Spleen (tissue), 11 donors: Measurements from ENCODE around the gene CD55. TPM values are rescaled to one million over a fixed set of nuclear protein-coding genes. Genes with fewer than 3 reads are reported as not detected.

Source experiments
- DNase-seq: peaks from one replicate; pipeline ENCODE4 v3.0.0-alpha.2; 2020
- H3K27ac ChIP-seq, 8 donors: fragments of 200-600 bp; sonication (generic) in 7 of 8; 1 replicate in 4 of 8; 2 replicates in 4 of 8; pipeline versions ENCODE4 v1.5.0 to v1.8.0; 2016 to 2021; ENCODE audit warnings: inconsistent platforms in 4 of 8, mild to moderate bottlenecking in 4 of 8, moderate library complexity in 1 of 8
- H3K27me3 ChIP-seq, 7 donors: fragments of 200-600 bp; sonication (generic) in 6 of 7; replicated peaks in 1 of 7; 1 replicate in 4 of 7; 2 replicates in 3 of 7; pipeline versions ENCODE4 v1.5.0 to v1.8.0; 2016 to 2021; ENCODE audit warnings: inconsistent platforms in 3 of 7, mild to moderate bottlenecking in 1 of 7
- H3K36me3 ChIP-seq, 6 donors: fragments of 200-600 bp; sonication (generic) in 5 of 6; 1 replicate in 4 of 6; 2 replicates in 2 of 6; pipeline versions ENCODE4 v1.5.0 to v1.8.0; 2016 to 2021; ENCODE audit warnings: inconsistent platforms in 2 of 6
- H3K4me1 ChIP-seq, 6 donors: fragments of 200-600 bp; sonication (generic) in 5 of 6; 1 replicate in 3 of 6; 2 replicates in 3 of 6; pipeline versions ENCODE4 v1.5.0 to v1.8.0; 2016 to 2021; ENCODE audit warnings: inconsistent platforms in 3 of 6
- H3K4me3 ChIP-seq, 8 donors: fragments of 200-600 bp; sonication (generic) in 7 of 8; 1 replicate in 4 of 8; 2 replicates in 4 of 8; pipeline versions ENCODE4 v1.5.0 to v1.8.0; 2016 to 2021; ENCODE audit warnings: inconsistent platforms in 4 of 8, mild to moderate bottlenecking in 4 of 8, moderate library complexity in 2 of 8
- H3K9me3 ChIP-seq, 8 donors: fragments of 200-600 bp; sonication (generic) in 7 of 8; 1 replicate in 4 of 8; 2 replicates in 4 of 8; pipeline versions ENCODE4 v1.5.0 to v1.8.0; 2016 to 2021; ENCODE audit warnings: inconsistent platforms in 4 of 8
- CTCF ChIP-seq, 11 experiments: fragments of 200-600 bp in 7 of 11; fragments of 450-650 bp in 4 of 11; sonication (generic) in 4 of 11; IDR thresholded peaks in 8 of 11; conservative IDR thresholded peaks in 3 of 11; 1 replicate in 7 of 11; 2 replicates in 4 of 11; pipeline versions ENCODE4 v1.4.0 to v1.8.0; 2016 to 2021; ENCODE audit warnings: antibody characterized with exemption in 11 of 11, inconsistent platforms in 4 of 11, mild to moderate bottlenecking in 1 of 11
- POLR2A ChIP-seq, 3 donors: fragments of 450-650 bp; IDR thresholded peaks; one replicate each; pipeline ENCODE4 v1.5.1; 2017; ENCODE audit warnings: antibody characterized with exemption in 3 of 3, mild to moderate bottlenecking in 1 of 3
- POLR2AphosphoS5 ChIP-seq, 3 donors: sonication (generic); formaldehyde crosslinking; IDR thresholded peaks; one replicate each; pipeline ENCODE4 v1.5.1; 2017; ENCODE audit warnings: antibody characterized with exemption in 3 of 3
- WGBS, 5 donors: extraction: QIAGEN DNeasy Blood & Tissue Kit in 3 of 5; methylation state at CpG; one replicate each; pipeline versions ENCODE4 v1.1.5 to v1.1.7; 2013 to 2018; 5-methylcytosine and 5-hydroxymethylcytosine counted together
- intact Hi-C: fragments of 100-400 bp; cut with DNase I; formaldehyde crosslinking; loops from one replicate; pipeline ENCODE4 v1.15.0; 2023; ENCODE audit warnings: low total_unique reads
- polyA plus RNA-seq, 3 donors: library from polyadenylated mRNA; stranded (reverse); fragments of 200-250 nt; gene quantifications; one replicate each; pipeline ENCODE4 v1.2.1, GENCODE V29; 2013
- total RNA-seq, 7 donors: library from RNA; depleted of rRNA in 3 of 7; stranded (reverse); fragments of >200 nt in 3 of 7; fragmentation: NEBNext Ultra II Directional in 4 of 7; extraction: Animal tissue kit (Norgen Biotek cat#: 25700) in 4 of 7; gene quantifications; one replicate each; pipeline versions ENCODE4 v1.1.0 to v1.2.1, GENCODE V29; 2016 to 2021
- donor health status: healthy with polysubstance abuse.
- donor health status: DM: no; HTN: no; CAD: no; lungs with moderate emphysema.
- donor health status: DM: no; HTN: no; CAD: no.
- donor health status: Bipolar disorder and iron deficiency.
- donor health status: healthy.
- donor health status: DM: no; HTN: no; CAD: no.
- donor health status: DM: yes; HTN: yes; CAD: no.

Gene CD55
- total and polyA plus RNA-seq, 10 donors, result 28.5 to 229 (median 104) TPM

GRCh38 chr1:207398986-207399385 lies 77.5 kb downstream of the CD55 start:
- Histone ChIP-seq H3K27ac (no peak overlapping the region), H3K9me3 (peaks cover 0 to 4% (median 0%) of the 10 kb centered on the region in 8 donors), H3K27me3 (no peaks in the 10 kb centered on the region), H3K4me1 (no peaks in the 10 kb centered on the region), H3K4me3 (no peak overlapping the region), H3K36me3 (no peaks in the 10 kb centered on the region)
- intact Hi-C loops, result no loop called here
- TF ChIP-seq CTCF (IDR thresholded peaks at IDR 0.05 in 8 of 11, conservative IDR thresholded peaks at IDR 0.05 in 3 of 11) (no peak), POLR2AphosphoS5 (IDR thresholded peaks at IDR 0.05) (no peak), POLR2A (IDR thresholded peaks at IDR 0.05) (no peak)
- DNase-seq, result no peak
- WGBS, 5 donors, result 84 to 100% (median 100%) methylated on average over 1 of the region's 1 CpG

DNA sequence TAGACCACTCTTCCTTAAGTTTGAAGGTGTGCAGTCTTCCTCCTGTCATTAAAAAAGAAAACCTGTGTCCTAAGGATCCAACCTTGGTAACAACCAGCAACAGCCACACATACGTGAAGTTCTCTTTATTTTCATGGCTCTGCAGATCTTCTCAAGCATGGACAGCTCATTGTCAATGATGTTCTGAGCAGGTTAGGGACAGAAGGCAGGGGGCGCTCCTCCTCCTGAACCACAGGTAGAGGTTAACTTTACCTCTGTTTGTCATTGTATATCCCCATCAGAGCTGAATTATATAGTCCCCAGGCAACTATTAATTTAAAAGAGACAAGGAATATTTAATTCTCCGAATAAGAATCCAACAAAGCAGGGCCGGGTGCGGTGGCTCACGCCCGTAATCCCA lies 80.1 kb downstream of the CD55 start:
- no peak for DNase-seq
- TF ChIP-seq POLR2A (IDR thresholded peaks at IDR 0.05), result no peak
- TF ChIP-seq POLR2AphosphoS5 (IDR thresholded peaks at IDR 0.05), result no peak
- TF ChIP-seq CTCF (IDR thresholded peaks at IDR 0.05 in 8 of 11, conservative IDR thresholded peaks at IDR 0.05 in 3 of 11), result no peak
- Histone ChIP-seq H3K27ac (no peak overlapping the region), H3K9me3 (peaks cover 0 to 4% (median 0%) of the 10 kb centered on the region in 8 donors), H3K4me1 (peaks cover 0 to 22% (median 12%) of the 10 kb centered on the region in 6 donors), H3K36me3 (no peaks in the 10 kb centered on the region), H3K4me3 (no peak overlapping the region), H3K27me3 (no peaks in the 10 kb centered on the region)
- WGBS, 5 donors, result 95 to 98% (median 97%) methylated on average over 7 of the region's 7 CpGs
- intact Hi-C loops, result no loop called here

- DNase-seq, result no peak
- no peaks in the 10 kb centered on the region for H3K36me3 ChIP-seq
- no peaks in the 10 kb centered on the region for H3K27me3 ChIP-seq
- intact Hi-C loops, result no loop called here
- 47 to 75% (median 63%) methylated on average over 4 of the region's 4 CpGs for WGBS, 5 donors
- no peak overlapping the region for H3K4me3 ChIP-seq
- H3K27ac ChIP-seq, result no peak overlapping the region
- TF ChIP-seq POLR2A (IDR thresholded peaks at IDR 0.05), result no peak
- no peak for TF ChIP-seq CTCF (IDR thresholded peaks at IDR 0.05 in 8 of 11, conservative IDR thresholded peaks at IDR 0.05 in 3 of 11)
- no peak for TF ChIP-seq POLR2AphosphoS5 (IDR thresholded peaks at IDR 0.05)
- H3K9me3 ChIP-seq, result peaks cover 0 to 4% (median 0%) of the 10 kb centered on the region in 8 donors
- peaks cover 3 to 34% (median 18%) of the 10 kb centered on the region in 6 donors for H3K4me1 ChIP-seq
Measured at GRCh38 chr1:207402744-207403143, 81.3 kb downstream of the CD55 start.

DNA sequence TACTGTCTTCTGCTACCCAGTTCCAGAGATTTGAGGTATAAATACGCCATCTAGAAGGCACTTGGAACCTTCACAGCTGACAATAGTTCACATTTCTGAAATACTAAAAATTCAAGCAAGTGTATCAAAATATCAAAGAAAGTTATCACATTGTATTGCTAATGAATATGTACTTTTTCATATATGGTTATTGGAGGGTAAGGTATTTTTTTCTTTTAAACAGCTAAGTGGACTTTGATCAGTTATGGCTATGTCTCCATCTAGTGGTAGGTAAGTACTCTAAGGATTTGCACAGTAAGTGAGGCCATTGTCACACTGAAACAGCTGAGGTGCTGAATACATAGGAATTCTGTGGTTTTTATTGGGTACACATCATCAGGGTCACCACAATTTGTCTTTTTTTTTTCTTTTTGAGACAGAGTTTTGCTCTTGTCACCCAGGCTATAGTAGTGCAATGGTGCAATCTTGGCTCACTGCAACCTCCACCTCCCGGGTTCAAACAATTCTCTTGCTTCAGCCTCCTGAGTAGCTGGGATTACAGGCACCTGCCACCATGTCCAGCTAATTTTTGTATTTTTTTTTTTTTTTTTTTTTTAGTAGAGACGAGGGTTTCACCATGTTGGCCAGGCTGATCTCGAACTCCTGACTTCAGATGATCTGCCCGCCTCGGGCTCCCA lies 83.5 kb downstream of the CD55 start:
- DNase-seq, result no peak
- no peaks in the 10 kb centered on the region for H3K36me3 ChIP-seq
- intact Hi-C loops, result loop anchor here (5.0 kb wide), 1 partner anchor 323 kb away; no protein-coding TSS in a partner anchor
- H3K4me3 ChIP-seq, result no peak overlapping the region
- 84 to 94% (median 86%) methylated on average over 6 of the region's 6 CpGs for WGBS, 5 donors
- H3K9me3 ChIP-seq, result peaks cover 0 to 4% (median 0%) of the 10 kb centered on the region in 8 donors
- TF ChIP-seq CTCF (IDR thresholded peaks at IDR 0.05 in 8 of 11, conservative IDR thresholded peaks at IDR 0.05 in 3 of 11) (peak; percentile 70 to 91 (median 83)), POLR2A (IDR thresholded peaks at IDR 0.05) (no peak), POLR2AphosphoS5 (IDR thresholded peaks at IDR 0.05) (no peak)
- H3K27ac ChIP-seq, result peak overlapping the region in 1 of 8 donors; percentile 9
- no peaks in the 10 kb centered on the region for H3K27me3 ChIP-seq
- H3K4me1 ChIP-seq, result peaks cover 3 to 47% (median 20%) of the 10 kb centered on the region in 6 donors
